GM23338 (cell line): ENCODE results near the gene ATP10A. TPM values are rescaled to one million over a fixed set of nuclear protein-coding genes. Genes with fewer than 3 reads are reported as not detected.

Source experiments
- ATAC-seq: fragments of 200-7000 bp; cut with Tn5 transposase; 3 replicates; pipeline ENCODE4 v1.9.1; 2020
- DNase-seq: peaks from one replicate; pipeline ENCODE4 v3.0.0-alpha.2; 2015; ENCODE audit warnings: low spot score
- H2AFZ ChIP-seq: fragments of 200-600 bp; sonication (generic); 2 replicates; pipeline ENCODE4 v1.8.0; 2016; ENCODE audit warnings: antibody characterized with exemption, mild to moderate bottlenecking, moderate library complexity
- H3F3A ChIP-seq: fragments of 200-600 bp; sonication (generic); replicated peaks from 2 replicates; pipeline ENCODE4 v1.8.0; 2017; ENCODE audit warnings: antibody characterized with exemption, mixed run types, low read depth
- H3K27ac ChIP-seq: fragments of 200-600 bp; sonication (generic); 2 replicates; pipeline ENCODE4 v1.6.1; 2016; ENCODE audit warnings: low read depth
- H3K27me3 ChIP-seq: fragments of 200-600 bp; sonication (generic); 2 replicates; pipeline ENCODE4 v1.8.0; 2016; ENCODE audit warnings: mild to moderate bottlenecking, mixed run types, moderate library complexity; ENCODE audit not compliant: insufficient read depth
- H3K36me3 ChIP-seq: fragments of 200-600 bp; sonication (generic); 2 replicates; pipeline ENCODE4 v1.8.0; 2016; ENCODE audit warnings: mild to moderate bottlenecking; ENCODE audit not compliant: insufficient read depth
- H3K4me1 ChIP-seq: fragments of 200-600 bp; sonication (generic); 2 replicates; pipeline ENCODE4 v1.8.0; 2016; ENCODE audit warnings: mild to moderate bottlenecking, moderate library complexity; ENCODE audit not compliant: insufficient read depth
- H3K4me2 ChIP-seq: fragments of 200-600 bp; sonication (generic); 2 replicates; pipeline ENCODE4 v1.7.1; 2017; ENCODE audit warnings: mixed run types
- H3K4me3 ChIP-seq: fragments of 200-600 bp; sonication (generic); 2 replicates; pipeline ENCODE4 v1.6.1; 2016; ENCODE audit warnings: mixed run types
- H3K79me2 ChIP-seq: fragments of 200-600 bp; sonication (generic); replicated peaks from 2 replicates; pipeline ENCODE4 v1.8.0; 2017; ENCODE audit warnings: mild to moderate bottlenecking; ENCODE audit not compliant: insufficient read depth
- H3K9me2 ChIP-seq: fragments of 200-600 bp; sonication (generic); 2 replicates; pipeline ENCODE4 v1.8.0; 2017; ENCODE audit not compliant: insufficient read depth
- H4K20me1 ChIP-seq: fragments of 200-600 bp; sonication (generic); replicated peaks from 2 replicates; pipeline ENCODE4 v1.8.0; 2017; ENCODE audit warnings: mild to moderate bottlenecking; ENCODE audit not compliant: insufficient read depth
- H3K27ac Mint-ChIP-seq: 2 replicates; pipeline ENCODE4 v1.8.0; 2020; ENCODE audit warnings: inconsistent platforms, mild to moderate bottlenecking, moderate library complexity, mixed read lengths
- H3K27me3 Mint-ChIP-seq: 3 replicates; pipeline ENCODE4 v1.8.0; 2022; ENCODE audit warnings: low read depth, mild to moderate bottlenecking, moderate library complexity, mixed read lengths, inconsistent platforms; ENCODE audit not compliant: insufficient read depth, poor library complexity
- H3K36me3 Mint-ChIP-seq: 3 replicates; pipeline ENCODE4 v1.8.0; 2021; ENCODE audit warnings: low read depth, mild to moderate bottlenecking, inconsistent platforms, moderate library complexity, mixed read lengths
- H3K4me1 Mint-ChIP-seq: 3 replicates; pipeline ENCODE4 v1.8.0; 2020; ENCODE audit warnings: mild to moderate bottlenecking, inconsistent platforms, mixed read lengths
- H3K4me3 Mint-ChIP-seq: 3 replicates; pipeline ENCODE4 v1.8.0; 2021; ENCODE audit warnings: moderate library complexity, mild to moderate bottlenecking, inconsistent platforms, mixed read lengths
- H3K9me3 Mint-ChIP-seq: 3 replicates; pipeline ENCODE4 v1.8.0; 2020; ENCODE audit warnings: moderate library complexity, mild to moderate bottlenecking, inconsistent platforms, mixed read lengths
- CREB1 ChIP-seq: fragments of 250-450 bp; sonication (Bioruptor Pico); IDR thresholded peaks from 2 replicates; pipeline ENCODE4 v1.5.0; 2020; ENCODE audit warnings: low read depth, mild to moderate bottlenecking, moderate library complexity
- CTCF ChIP-seq, 2 experiments: fragments of 200-600 bp in 1 of 2; sonication (generic) in 1 of 2; conservative IDR thresholded peaks; 2 replicates each; pipeline versions ENCODE4 v1.5.1 to v1.6.1; 2016 to 2017; ENCODE audit warnings: antibody characterized with exemption in 2 of 2, low read depth in 2 of 2, mild to moderate bottlenecking in 2 of 2, moderate library complexity in 1 of 2
- ETS1 ChIP-seq: IDR thresholded peaks from 2 replicates; pipeline ENCODE4 v1.6.1; 2016; ENCODE audit warnings: antibody characterized with exemption
- EZH2 ChIP-seq: fragments of 200-600 bp; sonication (generic); IDR thresholded peaks from one replicate; pipeline ENCODE4 v1.8.0; 2017; ENCODE audit warnings: antibody characterized with exemption, mild to moderate bottlenecking, low read depth; ENCODE audit not compliant: unreplicated experiment
- EZH2phosphoT487 ChIP-seq: fragments of 200-600 bp; sonication (generic); IDR thresholded peaks from one replicate; pipeline ENCODE4 v1.8.1; 2018; ENCODE audit warnings: antibody characterized with exemption; ENCODE audit not compliant: unreplicated experiment
- JUNB ChIP-seq: IDR thresholded peaks from one replicate; pipeline ENCODE4 v1.6.1; 2016; ENCODE audit warnings: antibody characterized with exemption; ENCODE audit not compliant: unreplicated experiment
- NANOG ChIP-seq: IDR thresholded peaks from 2 replicates; pipeline ENCODE4 v1.6.1; 2016; ENCODE audit warnings: antibody characterized with exemption, borderline replicate concordance
- POLR2AphosphoS5 ChIP-seq: IDR thresholded peaks from 2 replicates; pipeline ENCODE4 v1.6.1; 2016; ENCODE audit warnings: antibody characterized with exemption, low read depth
- STAT1 ChIP-seq: IDR thresholded peaks from one replicate; pipeline ENCODE4 v1.6.1; 2016; ENCODE audit warnings: antibody characterized with exemption; ENCODE audit not compliant: unreplicated experiment
- ZNF114 ChIP-seq: fragments of 250-450 bp; sonication (Bioruptor Pico); IDR thresholded peaks from 2 replicates; pipeline ENCODE4 v1.5.0; 2020; ENCODE audit warnings: mild to moderate bottlenecking, moderate library complexity
- ZNF331 ChIP-seq: fragments of 250-450 bp; sonication (Bioruptor Pico); IDR thresholded peaks from 2 replicates; pipeline ENCODE4 v1.5.0; 2020; ENCODE audit warnings: low read depth, mild to moderate bottlenecking, moderate library complexity
- polyA plus RNA-seq: library from polyadenylated mRNA; unstranded; fragments of >200 nt; fragmentation: Nextera tagmentation; extraction: Ambion mirVana; gene quantifications from 2 replicates; pipeline ENCODE4 v1.2.1, GENCODE V29; 2016
- total RNA-seq: library from RNA; depleted of rRNA; stranded (reverse); fragments of >200 nt; shearing (Covaris generic); gene quantifications from 2 replicates; pipeline ENCODE4 v1.2.3, GENCODE V29; 2014
- TF ChIP-seq, protein P1 (sequence below): IDR thresholded peaks from one replicate; pipeline ENCODE4 v1.6.1; 2018; ENCODE audit warnings: antibody characterized with exemption; ENCODE audit not compliant: unreplicated experiment
- TF ChIP-seq, protein P2 (sequence below): fragments of 250-450 bp; sonication (Bioruptor Pico); IDR thresholded peaks from 2 replicates; pipeline ENCODE4 v1.5.0; 2020; ENCODE audit warnings: mild to moderate bottlenecking, moderate library complexity

The ATP10A gene
- total and polyA plus RNA-seq, 2 experiments from 2014 or later: 0.36 to 5.6 TPM

DNA sequence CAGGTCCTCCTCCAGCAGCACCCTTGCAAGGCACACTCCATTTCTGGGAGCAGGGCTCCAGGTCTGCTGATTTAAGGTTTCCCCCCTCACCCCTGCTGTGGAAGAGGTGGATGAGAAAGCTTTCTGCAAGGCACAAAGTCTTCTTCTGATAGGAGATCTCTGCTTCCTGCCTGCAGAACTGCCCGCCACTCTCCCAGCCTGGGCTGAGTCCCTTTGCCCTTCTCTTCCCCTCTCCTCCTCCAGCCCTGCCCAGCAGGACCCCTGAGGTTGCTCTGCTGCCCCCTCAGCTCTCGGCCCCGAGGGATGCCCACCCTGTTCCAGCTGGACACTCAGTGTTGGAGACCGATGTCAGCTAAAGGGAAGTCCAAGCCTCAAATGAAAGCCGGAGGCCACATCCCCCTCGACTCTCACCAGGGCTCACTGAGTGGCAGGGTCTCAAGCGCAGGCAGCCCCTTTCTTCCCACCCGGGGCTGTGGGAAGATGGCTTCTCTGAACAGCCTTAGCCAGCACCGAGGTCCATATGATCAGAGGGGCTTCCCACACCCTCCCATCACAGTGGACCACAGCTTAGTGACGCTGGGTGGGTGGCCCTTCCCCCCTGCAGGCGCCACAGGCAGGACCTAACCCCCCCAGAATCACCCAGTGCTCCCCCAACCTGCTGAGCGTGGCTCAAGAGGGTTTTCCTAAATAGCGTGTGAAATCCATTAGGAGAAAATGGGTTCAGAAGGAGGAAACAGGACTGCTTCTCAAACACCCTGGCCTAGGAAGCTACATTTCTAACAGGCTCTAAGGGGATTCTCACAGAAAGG is 4.0 kb downstream of the ATP10A start:
- Histone ChIP-seq H2AFZ (no peak overlapping the region), H3K4me2 (no peak overlapping the region), H4K20me1 (no peaks in the 10 kb centered on the region), H3K9me2 (no peaks in the 10 kb centered on the region), H3K79me2 (no peaks in the 10 kb centered on the region), H3K27me3 (peaks cover 32% of the 10 kb centered on the region), H3K27ac (no peak overlapping the region), H3K4me3 (no peak overlapping the region), H3K4me1 (peaks cover 10% of the 10 kb centered on the region), H3K36me3 (no peaks in the 10 kb centered on the region), H3F3A (0 out of 2 replicates have a peak, but pooled peaks cover 5% of the 10 kb centered on the region)
- H3K4me3 Mint-ChIP-seq: no peak overlapping the region
- H3K4me1 Mint-ChIP-seq: peaks cover 23% of the 10 kb centered on the region
- DNase-seq (no peak), ATAC-seq (no peak)
- H3K9me3 Mint-ChIP-seq: no peaks in the 10 kb centered on the region
- peaks cover 3% of the 10 kb centered on the region; the same call in 1 of the 3 replicates for H3K36me3 Mint-ChIP-seq
- TF ChIP-seq CTCF (conservative IDR thresholded peaks at IDR 0.05; ENCODE audit: low read depth in 2 of 2) (no peak), EZH2 (no peak), STAT1 (no peak), NANOG (no peak), JUNB (no peak), CREB1 (CRISPR knock-in tag) (no peak), ZNF114 (CRISPR knock-in tag) (no peak), POLR2AphosphoS5 (no peak), ETS1 (no peak), ZNF331 (CRISPR knock-in tag) (no peak), EZH2phosphoT487 (no peak)
- TF ChIP-seq, protein P1, sequence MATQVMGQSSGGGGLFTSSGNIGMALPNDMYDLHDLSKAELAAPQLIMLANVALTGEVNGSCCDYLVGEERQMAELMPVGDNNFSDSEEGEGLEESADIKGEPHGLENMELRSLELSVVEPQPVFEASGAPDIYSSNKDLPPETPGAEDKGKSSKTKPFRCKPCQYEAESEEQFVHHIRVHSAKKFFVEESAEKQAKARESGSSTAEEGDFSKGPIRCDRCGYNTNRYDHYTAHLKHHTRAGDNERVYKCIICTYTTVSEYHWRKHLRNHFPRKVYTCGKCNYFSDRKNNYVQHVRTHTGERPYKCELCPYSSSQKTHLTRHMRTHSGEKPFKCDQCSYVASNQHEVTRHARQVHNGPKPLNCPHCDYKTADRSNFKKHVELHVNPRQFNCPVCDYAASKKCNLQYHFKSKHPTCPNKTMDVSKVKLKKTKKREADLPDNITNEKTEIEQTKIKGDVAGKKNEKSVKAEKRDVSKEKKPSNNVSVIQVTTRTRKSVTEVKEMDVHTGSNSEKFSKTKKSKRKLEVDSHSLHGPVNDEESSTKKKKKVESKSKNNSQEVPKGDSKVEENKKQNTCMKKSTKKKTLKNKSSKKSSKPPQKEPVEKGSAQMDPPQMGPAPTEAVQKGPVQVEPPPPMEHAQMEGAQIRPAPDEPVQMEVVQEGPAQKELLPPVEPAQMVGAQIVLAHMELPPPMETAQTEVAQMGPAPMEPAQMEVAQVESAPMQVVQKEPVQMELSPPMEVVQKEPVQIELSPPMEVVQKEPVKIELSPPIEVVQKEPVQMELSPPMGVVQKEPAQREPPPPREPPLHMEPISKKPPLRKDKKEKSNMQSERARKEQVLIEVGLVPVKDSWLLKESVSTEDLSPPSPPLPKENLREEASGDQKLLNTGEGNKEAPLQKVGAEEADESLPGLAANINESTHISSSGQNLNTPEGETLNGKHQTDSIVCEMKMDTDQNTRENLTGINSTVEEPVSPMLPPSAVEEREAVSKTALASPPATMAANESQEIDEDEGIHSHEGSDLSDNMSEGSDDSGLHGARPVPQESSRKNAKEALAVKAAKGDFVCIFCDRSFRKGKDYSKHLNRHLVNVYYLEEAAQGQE: no peak
- TF ChIP-seq, protein P2, sequence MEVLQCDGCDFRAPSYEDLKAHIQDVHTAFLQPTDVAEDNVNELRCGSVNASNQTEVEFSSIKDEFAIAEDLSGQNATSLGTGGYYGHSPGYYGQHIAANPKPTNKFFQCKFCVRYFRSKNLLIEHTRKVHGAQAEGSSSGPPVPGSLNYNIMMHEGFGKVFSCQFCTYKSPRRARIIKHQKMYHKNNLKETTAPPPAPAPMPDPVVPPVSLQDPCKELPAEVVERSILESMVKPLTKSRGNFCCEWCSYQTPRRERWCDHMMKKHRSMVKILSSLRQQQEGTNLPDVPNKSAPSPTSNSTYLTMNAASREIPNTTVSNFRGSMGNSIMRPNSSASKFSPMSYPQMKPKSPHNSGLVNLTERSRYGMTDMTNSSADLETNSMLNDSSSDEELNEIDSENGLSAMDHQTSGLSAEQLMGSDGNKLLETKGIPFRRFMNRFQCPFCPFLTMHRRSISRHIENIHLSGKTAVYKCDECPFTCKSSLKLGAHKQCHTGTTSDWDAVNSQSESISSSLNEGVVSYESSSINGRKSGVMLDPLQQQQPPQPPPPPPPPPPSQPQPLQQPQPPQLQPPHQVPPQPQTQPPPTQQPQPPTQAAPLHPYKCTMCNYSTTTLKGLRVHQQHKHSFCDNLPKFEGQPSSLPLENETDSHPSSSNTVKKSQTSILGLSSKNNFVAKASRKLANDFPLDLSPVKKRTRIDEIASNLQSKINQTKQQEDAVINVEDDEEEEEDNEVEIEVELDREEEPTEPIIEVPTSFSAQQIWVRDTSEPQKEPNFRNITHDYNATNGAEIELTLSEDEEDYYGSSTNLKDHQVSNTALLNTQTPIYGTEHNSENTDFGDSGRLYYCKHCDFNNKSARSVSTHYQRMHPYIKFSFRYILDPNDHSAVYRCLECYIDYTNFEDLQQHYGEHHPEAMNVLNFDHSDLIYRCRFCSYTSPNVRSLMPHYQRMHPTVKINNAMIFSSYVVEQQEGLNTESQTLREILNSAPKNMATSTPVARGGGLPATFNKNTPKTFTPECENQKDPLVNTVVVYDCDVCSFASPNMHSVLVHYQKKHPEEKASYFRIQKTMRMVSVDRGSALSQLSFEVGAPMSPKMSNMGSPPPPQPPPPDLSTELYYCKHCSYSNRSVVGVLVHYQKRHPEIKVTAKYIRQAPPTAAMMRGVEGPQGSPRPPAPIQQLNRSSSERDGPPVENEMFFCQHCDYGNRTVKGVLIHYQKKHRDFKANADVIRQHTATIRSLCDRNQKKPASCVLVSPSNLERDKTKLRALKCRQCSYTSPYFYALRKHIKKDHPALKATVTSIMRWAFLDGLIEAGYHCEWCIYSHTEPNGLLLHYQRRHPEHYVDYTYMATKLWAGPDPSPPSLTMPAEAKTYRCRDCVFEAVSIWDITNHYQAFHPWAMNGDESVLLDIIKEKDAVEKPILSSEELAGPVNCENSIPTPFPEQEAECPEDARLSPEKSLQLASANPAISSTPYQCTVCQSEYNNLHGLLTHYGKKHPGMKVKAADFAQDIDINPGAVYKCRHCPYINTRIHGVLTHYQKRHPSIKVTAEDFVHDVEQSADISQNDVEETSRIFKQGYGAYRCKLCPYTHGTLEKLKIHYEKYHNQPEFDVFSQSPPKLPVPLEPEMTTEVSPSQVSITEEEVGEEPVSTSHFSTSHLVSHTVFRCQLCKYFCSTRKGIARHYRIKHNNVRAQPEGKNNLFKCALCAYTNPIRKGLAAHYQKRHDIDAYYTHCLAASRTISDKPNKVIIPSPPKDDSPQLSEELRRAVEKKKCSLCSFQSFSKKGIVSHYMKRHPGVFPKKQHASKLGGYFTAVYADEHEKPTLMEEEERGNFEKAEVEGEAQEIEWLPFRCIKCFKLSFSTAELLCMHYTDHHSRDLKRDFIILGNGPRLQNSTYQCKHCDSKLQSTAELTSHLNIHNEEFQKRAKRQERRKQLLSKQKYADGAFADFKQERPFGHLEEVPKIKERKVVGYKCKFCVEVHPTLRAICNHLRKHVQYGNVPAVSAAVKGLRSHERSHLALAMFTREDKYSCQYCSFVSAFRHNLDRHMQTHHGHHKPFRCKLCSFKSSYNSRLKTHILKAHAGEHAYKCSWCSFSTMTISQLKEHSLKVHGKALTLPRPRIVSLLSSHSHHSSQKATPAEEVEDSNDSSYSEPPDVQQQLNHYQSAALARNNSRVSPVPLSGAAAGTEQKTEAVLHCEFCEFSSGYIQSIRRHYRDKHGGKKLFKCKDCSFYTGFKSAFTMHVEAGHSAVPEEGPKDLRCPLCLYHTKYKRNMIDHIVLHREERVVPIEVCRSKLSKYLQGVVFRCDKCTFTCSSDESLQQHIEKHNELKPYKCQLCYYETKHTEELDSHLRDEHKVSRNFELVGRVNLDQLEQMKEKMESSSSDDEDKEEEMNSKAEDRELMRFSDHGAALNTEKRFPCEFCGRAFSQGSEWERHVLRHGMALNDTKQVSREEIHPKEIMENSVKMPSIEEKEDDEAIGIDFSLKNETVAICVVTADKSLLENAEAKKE: no peak
- H3K27me3 Mint-ChIP-seq: peaks cover 36% of the 10 kb centered on the region
- H3K27ac Mint-ChIP-seq: no peak overlapping the region
